SIG-M5 treated with dmso at 0.1 percent for 504 hours (cell line): ENCODE results near the gene SLC25A13.

Experiments
- DNase-seq: peaks from one replicate; lab custom pipeline; 2025; ENCODE audit not compliant: unreplicated experiment; lab: John Stamatoyannopoulos, UW

Gene SLC25A13

DNA sequence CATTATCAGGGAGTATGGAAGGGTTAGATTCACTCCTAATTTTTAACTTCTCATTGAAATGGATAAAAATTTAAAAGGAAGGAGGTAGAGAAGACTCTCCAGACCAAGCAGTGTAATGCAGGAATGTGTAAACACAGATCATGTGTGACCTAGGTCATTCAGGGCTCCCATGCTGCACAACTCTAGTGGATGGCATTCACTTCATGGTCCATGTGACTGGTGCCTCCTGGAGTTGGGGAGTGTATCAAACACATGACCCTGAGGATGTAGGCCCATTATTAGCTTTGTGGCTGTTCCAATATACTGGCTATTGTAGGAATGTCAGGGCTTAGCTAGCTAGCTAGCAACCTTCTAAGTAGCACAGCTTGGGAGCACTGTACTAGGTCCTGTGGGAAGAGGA, 109.9 kb downstream of the SLC25A13 start:
- DNase-seq = no peak

- no peak for DNase-seq
Observed at GRCh38 chr7:96205665-96206064, 116.2 kb downstream of the SLC25A13 start.

GRCh38 chr7:96204601-96205000, 117.3 kb downstream of the SLC25A13 start:
- DNase-seq = no peak

DNA sequence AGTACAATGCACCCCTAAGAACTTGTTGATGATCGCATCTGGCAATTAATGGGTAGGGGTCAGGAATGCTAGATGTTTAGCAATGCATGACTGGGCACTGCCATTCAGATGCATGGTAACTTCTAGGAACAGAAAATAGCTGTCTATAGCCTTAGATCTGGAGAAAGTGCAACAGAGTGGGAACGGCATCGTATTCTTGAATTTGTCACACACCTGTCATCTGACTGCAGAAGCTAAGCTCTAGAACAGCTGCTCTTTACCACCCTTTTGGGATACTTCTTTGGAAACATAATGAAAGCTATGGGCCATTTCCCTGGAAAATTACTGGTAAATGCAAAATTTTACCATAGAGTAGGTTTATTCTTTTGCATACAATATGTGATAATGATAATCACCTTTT, 118.1 kb downstream of the SLC25A13 start:
- no peak for DNase-seq

DNA sequence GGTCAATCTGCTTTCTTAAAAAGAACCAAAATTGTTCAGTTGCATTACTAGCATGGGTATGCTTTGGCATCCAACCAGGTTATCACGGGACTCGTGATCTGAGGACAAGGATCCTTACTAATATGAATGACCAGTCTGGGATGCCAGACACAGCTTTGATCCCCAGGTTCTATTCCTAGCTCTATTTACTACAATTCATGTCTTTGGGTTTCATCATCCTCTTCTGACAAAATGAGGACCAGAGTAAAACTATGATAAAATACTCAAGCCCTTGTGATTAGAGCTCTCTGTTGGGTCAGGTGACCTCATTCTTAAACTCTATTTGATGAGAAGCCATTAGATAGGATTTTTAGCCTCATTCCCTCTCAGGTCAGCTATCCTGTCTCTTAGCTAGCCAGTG, 119.8 kb downstream of the SLC25A13 start:
- DNase-seq = no peak

GRCh38 chr7:96200740-96201139, 121.2 kb downstream of the SLC25A13 start:
- no peak for DNase-seq

DNA sequence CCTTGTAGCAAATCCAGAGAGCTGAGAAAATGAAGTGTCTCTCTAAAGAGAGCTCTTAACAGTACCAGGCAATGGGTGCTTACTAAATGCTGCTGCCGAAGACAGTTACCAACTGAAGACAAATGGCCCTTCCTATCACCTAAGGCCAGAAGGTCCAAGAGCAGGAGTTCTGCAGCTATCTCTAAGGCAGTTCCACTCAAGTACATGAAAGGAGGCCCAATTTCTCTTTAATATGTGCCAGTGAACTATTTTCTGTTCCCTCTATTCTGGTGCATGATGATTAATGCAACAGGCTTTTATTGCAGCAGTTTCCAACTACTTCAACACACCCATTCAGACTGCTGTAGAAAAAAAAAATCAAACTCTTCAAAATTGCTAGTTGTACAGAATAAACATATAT, 122.5 kb downstream of the SLC25A13 start:
- no peak for DNase-seq

DNA sequence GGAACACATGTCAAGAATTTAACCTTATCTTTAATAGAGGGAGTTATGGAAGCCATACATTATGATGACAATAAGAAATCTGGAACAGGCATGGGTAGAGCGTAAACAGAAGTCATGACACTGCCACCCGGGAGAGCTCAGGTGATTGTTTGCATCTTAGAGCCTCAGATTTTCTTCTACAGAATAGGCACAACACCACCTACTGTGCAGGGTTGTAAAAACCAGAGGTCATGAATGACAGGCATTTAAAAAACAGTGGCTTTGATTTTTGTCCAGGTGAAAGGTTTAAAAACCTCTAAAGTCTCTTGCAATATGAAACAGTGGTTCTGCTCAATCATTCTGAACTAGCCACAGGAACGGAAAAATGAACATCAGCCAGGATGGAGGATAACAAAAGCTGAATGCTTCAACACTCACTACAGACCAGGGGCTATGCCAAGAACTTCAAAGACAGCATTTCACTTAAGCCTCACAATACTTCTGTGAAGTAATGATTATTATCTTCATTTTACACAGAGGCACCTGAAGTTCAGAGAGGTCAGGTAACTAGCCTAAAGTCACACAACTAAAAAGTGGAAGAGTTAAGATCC, 123.8 kb downstream of the SLC25A13 start:
- DNase-seq = no peak

DNA sequence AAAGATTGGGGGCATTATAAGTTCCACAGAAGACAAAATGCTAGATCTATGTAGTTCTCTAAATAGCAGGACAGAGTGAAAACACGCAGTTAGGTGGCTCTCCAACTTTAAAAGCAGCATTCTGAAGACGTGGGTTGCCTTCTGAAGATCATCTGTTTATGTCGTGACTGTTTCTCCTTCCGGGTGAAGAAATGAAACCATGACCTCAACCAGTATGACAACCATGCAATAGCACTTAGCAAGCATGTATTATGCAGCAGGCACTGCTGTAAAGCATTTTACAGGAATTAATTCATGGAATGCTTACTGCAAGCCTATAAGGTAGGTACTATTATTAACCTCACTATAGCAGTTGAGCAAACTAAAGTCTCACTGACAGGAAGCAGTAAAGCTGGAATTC, 125.2 kb downstream of the SLC25A13 start:
- no peak for DNase-seq

- no peak for DNase-seq
Observed at GRCh38 chr7:96189129-96189820, 132.6 kb downstream of the SLC25A13 start.

DNA sequence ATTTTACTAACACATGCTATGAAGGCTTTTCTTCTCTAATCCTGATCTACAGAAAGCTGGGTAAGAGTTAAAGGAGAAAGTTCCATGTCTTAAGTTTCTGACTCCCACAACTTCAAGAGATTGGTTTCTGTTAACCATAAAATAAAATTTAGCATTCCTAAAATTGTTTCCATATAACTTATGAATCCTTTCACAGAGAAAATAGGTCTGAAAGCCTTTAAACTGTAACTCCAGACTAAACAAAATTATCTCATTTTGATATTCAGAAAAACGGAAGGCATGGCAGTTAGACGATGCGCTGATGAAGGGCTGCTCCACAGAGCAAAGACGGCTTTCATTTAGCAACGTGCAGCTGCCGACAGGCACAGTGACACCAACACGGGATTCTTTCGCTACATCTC, 133.3 kb downstream of the SLC25A13 start:
- no peak for DNase-seq

GRCh38 chr7:96188174-96188581, 133.7 kb downstream of the SLC25A13 start:
- DNase-seq = no peak

DNA sequence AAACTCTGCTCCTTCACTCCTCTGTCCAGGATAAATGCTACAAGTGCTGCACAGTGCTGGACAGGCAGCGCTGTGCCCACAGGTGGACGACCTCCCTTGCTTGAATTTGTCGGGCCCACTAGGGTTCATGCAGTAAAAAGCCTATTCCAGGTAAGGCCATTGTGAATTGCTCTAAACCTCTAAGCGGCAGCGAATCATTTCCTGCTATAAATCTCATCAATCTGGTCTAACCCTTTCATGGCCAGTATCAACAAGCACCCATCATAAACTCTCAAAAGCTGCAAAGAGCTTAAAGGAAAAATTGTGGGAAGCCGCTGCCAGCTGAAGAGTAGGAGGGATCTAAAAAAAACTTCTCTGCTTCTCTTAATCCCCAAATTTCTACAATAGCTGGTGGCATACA, 134.2 kb downstream of the SLC25A13 start:
- no peak for DNase-seq

GRCh38 chr7:96184783-96185182, 137.1 kb downstream of the SLC25A13 start:
- no peak for DNase-seq

GRCh38 chr7:96183163-96183670, 138.7 kb downstream of the SLC25A13 start:
- DNase-seq = no peak

- no peak for DNase-seq
Observed at GRCh38 chr7:96182424-96183158, 139.3 kb downstream of the SLC25A13 start.

DNA sequence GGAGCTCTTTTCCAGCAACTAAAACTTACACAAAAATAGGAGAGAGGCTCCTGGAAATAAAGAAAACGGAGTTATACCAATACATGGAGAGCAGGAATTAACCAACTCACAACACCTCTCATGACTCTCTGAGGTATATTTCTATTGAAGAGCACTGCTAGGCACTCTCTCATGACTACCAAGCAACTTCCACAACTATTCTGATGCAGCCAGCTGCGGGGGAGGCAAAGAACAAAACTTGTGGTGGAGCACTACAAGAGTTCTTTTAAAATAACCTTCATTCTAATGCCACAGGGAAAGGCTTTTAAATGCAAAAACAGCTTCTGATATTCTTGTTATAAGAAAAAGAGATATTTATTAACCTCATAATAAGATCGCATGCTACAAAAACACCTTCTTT, 140.7 kb downstream of the SLC25A13 start:
- no peak for DNase-seq

GRCh38 chr7:96179837-96180236, 142.1 kb downstream of the SLC25A13 start:
- DNase-seq = no peak

DNA sequence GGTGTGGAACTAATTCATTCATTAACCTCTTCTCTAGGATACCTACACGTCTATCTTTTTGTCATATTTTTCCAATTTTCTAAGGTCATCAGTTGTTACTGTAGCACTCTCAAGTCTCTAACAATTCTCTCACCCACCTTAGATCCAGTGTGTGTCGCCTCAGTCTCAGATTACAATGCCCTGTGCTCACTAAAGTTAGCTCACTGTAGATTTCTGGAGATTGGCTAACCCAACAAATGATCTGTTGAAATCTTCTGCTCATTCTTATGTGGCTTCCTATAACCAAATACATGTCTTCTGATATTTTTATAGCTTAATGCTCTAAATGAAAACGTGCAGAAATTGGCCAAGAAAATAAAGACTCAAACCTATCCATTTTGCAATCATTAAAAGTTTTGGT, 142.6 kb downstream of the SLC25A13 start:
- no peak for DNase-seq

DNA sequence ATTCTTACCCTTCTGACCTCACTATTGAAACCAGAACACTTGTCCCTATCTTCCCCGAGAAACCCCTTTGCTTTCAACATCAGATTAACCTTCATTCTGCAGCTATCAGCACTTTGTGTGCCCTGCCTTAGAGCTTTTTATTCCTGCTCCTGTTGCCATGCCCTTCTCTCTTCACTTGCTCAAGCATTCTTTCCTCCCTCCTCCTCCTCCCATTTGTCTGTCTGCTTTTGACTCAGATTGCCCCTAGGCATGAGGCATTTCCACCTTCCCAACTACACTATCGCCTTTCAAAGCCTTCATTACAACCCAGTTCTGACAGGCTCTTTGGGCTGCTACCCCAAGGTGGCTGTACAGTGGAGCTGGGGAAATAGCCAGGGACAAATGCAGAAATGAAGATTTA, 143.3 kb downstream of the SLC25A13 start:
- no peak for DNase-seq

- DNase-seq = no peak
Observed at GRCh38 chr7:96177353-96177752, 144.5 kb downstream of the SLC25A13 start.

DNA sequence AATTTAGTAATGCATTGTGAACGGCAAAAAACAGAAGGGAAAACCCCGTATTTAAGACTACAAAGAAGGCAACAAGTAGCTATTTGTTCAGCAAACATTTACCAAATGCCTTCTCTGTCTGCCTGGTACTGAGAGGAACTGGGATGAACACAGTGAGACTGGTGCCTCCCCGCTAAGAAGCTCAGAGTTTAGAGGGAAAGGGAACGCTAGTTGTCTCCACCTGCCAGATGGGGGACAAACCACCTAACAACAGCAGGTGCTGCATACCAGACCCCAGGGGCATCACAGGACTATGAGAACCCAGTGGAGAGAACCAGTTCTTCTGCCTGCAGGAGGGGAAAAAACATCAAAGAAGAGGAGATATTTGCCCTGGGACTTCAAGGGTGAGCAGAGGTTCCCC, 147.1 kb downstream of the SLC25A13 start:
- DNase-seq = no peak
